Activated CD4-positive, alpha-beta T cell treated with anti-CD3 and anti-CD28 coated beads, Interleukin-2, amount 10 ng/mL, durations not matched to agents 7 days and 5 days (primary cell): ENCODE measurements around the gene ADAP1. TPM values are rescaled to one million over a fixed set of nuclear protein-coding genes. Genes with fewer than 3 reads are reported as not detected.

Experiments
- CTCF ChIA-PET: fragments of 350-600 bp; sonication (Branson Sonifier 250); formaldehyde crosslinking; loops from one replicate; lab custom pipeline; 2021; ENCODE audit warnings: antibody characterized with exemption; lab: Charles Lee
- POLR2A ChIA-PET: fragments of 350-600 bp; sonication (Branson Sonifier 250); formaldehyde crosslinking; loops from one replicate; lab custom pipeline; 2021; ENCODE audit warnings: antibody characterized with exemption; lab: Charles Lee
- DNase-seq: peaks from one replicate; pipeline ENCODE4 v3.0.0-alpha.2; 2020
- H3K27ac Mint-ChIP-seq: one replicate; pipeline ENCODE4 v1.8.0; 2021; ENCODE audit warnings: mild to moderate bottlenecking, moderate library complexity, mixed read lengths
- H3K27me3 Mint-ChIP-seq: one replicate; pipeline ENCODE4 v1.8.0; 2021; ENCODE audit warnings: mixed read lengths
- H3K36me3 Mint-ChIP-seq: one replicate; pipeline ENCODE4 v1.8.0; 2021; ENCODE audit warnings: low read depth, mixed read lengths
- H3K4me1 Mint-ChIP-seq: one replicate; pipeline ENCODE4 v1.8.0; 2021; ENCODE audit warnings: mixed read lengths
- H3K4me3 Mint-ChIP-seq: one replicate; pipeline ENCODE4 v1.8.0; 2021; ENCODE audit warnings: mild to moderate bottlenecking, moderate library complexity, mixed read lengths
- H3K9me3 Mint-ChIP-seq: one replicate; pipeline ENCODE4 v1.8.0; 2021; ENCODE audit warnings: mixed read lengths
- total RNA-seq, 2 experiments: library from RNA; stranded (reverse); gene quantifications; one replicate each; pipeline ENCODE4 v1.2.3, GENCODE V29; 2021

The ADAP1 gene
- total RNA-seq, 2 experiments from 2014 or later: 12.4 to 13.5 TPM

DNA sequence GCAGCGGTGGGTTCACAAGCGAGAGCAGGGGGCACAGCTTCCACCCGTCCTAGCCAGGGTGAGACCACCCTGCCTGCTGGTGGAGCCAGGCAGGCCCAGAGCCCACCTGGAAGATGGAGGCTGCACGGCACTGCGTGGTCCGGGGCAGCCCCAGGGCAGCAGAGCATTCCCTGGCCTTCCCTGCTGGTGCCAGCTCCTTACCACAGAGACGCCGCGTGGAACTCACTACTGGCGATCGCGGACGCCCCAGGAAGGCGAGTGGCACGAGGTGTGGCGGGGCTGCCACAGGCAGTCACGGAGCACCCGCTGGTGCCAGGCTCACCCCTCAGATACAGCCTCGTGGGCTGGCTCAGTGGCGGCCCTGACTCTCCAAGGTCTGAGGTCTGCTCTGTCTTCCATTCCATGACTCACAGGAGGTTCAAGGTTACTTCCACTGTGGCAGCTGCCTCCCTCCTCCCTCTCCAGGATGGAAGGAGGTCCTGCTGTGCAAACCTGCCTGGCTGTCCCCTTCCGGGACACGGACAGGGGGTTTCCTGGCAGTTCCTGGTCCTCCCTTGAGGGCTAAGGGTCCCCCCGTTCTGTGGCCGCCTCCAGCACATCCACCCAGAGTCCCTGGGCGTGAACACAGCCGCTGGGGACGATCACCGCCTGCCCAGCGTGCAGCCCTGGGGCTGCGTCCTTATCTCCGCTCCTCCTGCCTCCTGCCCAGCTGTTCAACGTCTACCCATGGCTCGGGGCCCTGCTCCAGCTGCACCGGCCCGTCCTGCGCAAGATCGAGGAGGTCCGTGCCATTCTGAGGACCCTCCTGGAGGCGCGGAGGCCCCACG, 31.6 kb upstream of the ADAP1 start:
- ChIA-PET CTCF (interaction anchor here (1.1 to 3.1 kb wide), 2 partner anchors 12 to 80 kb away, joined by 4 to 11 read pairs; no protein-coding TSS in a partner anchor), POLR2A (no interaction called here)
- no peaks in the 10 kb centered on the region for H3K4me1 Mint-ChIP-seq
- no peaks in the 10 kb centered on the region for H3K36me3 Mint-ChIP-seq
- no peaks in the 10 kb centered on the region for H3K9me3 Mint-ChIP-seq
- no peak overlapping the region for H3K4me3 Mint-ChIP-seq
- peaks cover 2% of the 10 kb centered on the region for H3K27me3 Mint-ChIP-seq
- H3K27ac Mint-ChIP-seq: no peak overlapping the region
- DNase-seq: no peak

DNA sequence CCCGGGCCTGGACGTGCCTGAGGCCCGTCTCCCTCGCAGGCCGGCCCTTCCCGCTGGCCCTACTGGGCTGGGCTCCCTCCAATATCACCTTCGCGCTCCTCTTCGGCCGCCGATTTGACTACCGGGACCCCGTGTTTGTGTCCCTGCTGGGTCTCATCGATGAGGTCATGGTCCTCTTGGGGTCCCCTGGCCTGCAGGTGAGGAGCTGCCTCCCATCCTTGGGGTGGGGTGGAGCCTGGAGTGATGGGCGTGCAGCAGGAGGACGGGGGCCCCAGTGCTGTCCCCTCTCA, 30.6 kb upstream of the ADAP1 start:
- no peak for DNase-seq
- peaks cover 2% of the 10 kb centered on the region for H3K27me3 Mint-ChIP-seq
- no peak overlapping the region for H3K4me3 Mint-ChIP-seq
- H3K27ac Mint-ChIP-seq: no peak overlapping the region
- CTCF ChIA-PET: interaction anchor here (1.1 to 3.1 kb wide), 3 partner anchors 8 to 81 kb away, joined by 4 to 11 read pairs (median 7); no protein-coding TSS in a partner anchor
- POLR2A ChIA-PET: no interaction called here
- H3K4me1 Mint-ChIP-seq: no peaks in the 10 kb centered on the region
- H3K36me3 Mint-ChIP-seq: no peaks in the 10 kb centered on the region
- H3K9me3 Mint-ChIP-seq: no peaks in the 10 kb centered on the region

GRCh38 chr7:984361-985126, 30.1 kb upstream of the ADAP1 start:
- Mint-ChIP-seq H3K27me3 (peaks cover 2% of the 10 kb centered on the region), H3K4me3 (no peak overlapping the region), H3K4me1 (no peaks in the 10 kb centered on the region), H3K27ac (no peak overlapping the region), H3K36me3 (no peaks in the 10 kb centered on the region), H3K9me3 (no peaks in the 10 kb centered on the region)
- ChIA-PET CTCF (interaction anchor here (1.1 to 3.1 kb wide), 3 partner anchors 9 to 81 kb away, joined by 4 to 11 read pairs (median 7); no protein-coding TSS in a partner anchor), POLR2A (no interaction called here)
- DNase-seq: no peak

- no peaks in the 10 kb centered on the region for H3K9me3 Mint-ChIP-seq
- no peaks in the 10 kb centered on the region for H3K4me1 Mint-ChIP-seq
- peaks cover 2% of the 10 kb centered on the region for H3K27me3 Mint-ChIP-seq
- DNase-seq: no peak
- CTCF ChIA-PET: interaction anchor here (1.3 to 3.1 kb wide), 3 partner anchors 9 to 82 kb away, joined by 7 to 17 read pairs (median 11); no protein-coding TSS in a partner anchor
- no peaks in the 10 kb centered on the region for H3K36me3 Mint-ChIP-seq
- H3K4me3 Mint-ChIP-seq: no peak overlapping the region
- POLR2A ChIA-PET: no interaction called here
- H3K27ac Mint-ChIP-seq: no peak overlapping the region
Observed at GRCh38 chr7:983616-984071, 29.2 kb upstream of the ADAP1 start.

DNA sequence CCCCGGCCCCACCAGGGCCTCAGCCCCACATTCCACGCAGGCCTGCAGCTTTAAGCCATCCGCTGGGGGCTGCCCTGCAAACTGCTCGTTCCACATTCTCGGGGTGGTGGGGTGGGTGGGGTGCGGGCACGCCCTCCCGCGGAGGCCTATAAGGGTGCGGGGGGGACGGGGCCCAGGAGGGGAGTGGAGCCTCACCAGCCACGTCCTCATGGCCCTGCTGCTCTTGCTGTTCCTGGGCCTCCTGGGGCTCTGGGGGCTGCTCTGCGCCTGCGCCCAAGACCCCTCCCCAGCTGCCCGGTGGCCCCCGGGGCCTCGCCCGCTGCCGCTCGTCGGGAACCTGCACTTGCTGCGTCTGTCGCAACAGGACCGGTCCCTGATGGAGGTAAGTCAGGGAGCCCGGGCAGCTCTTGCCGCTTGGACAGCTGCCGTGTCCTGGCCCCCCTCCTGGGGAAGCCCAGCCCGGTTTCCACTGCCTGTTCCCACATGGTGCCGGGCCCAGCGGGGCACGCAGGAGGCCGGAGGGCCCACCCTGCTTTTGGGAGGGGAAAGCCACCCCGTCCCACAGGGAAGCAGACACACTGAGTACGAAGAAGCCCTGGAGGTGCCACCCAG, 28.6 kb upstream of the ADAP1 start, which contains the start of gene CYP2W1:
CYP2W1 (plus strand) TSS at position 178 of the 612 bp plus-strand sequence; CDS start at position 209, 31 bp downstream.
- POLR2A ChIA-PET: no interaction called here
- H3K27ac Mint-ChIP-seq: no peak within 1 kb of the TSS

GRCh38 chr7:982511-983003, 28.1 kb upstream of the ADAP1 start:
- Mint-ChIP-seq H3K36me3 (no peaks in the 10 kb centered on the region), H3K4me1 (no peaks in the 10 kb centered on the region), H3K4me3 (no peak overlapping the region), H3K9me3 (no peaks in the 10 kb centered on the region), H3K27ac (no peak overlapping the region), H3K27me3 (peaks cover 2% of the 10 kb centered on the region)
- CTCF ChIA-PET: interaction anchor here (0.6 to 2.8 kb wide), 4 partner anchors 10 to 194 kb away, joined by 4 to 17 read pairs (median 6); no protein-coding TSS in a partner anchor
- POLR2A ChIA-PET: no interaction called here
- DNase-seq: no peak

More for the DNA sequence above, 28.6 kb upstream of the ADAP1 start, which contains the start of gene CYP2W1:
- CTCF ChIA-PET: interaction anchor here (0.9 to 2.8 kb wide), 2 partner anchors 10 to 187 kb away, joined by 5 to 17 read pairs; no protein-coding TSS in a partner anchor
- no peak for DNase-seq
- H3K4me3 Mint-ChIP-seq: no peak within 1 kb of the TSS
- H3K36me3 Mint-ChIP-seq: no peaks in the 10 kb centered on the region
- no peaks in the 10 kb centered on the region for H3K9me3 Mint-ChIP-seq
- H3K4me1 Mint-ChIP-seq: no peaks in the 10 kb centered on the region
- H3K27me3 Mint-ChIP-seq: peaks cover 2% of the 10 kb centered on the region

- H3K4me3 Mint-ChIP-seq: no peak overlapping the region
Observed at GRCh38 chr7:981793-982510, 27.5 kb upstream of the ADAP1 start.

GRCh38 chr7:979886-980571, 25.5 kb upstream of the ADAP1 start:
- Mint-ChIP-seq H3K36me3 (no peaks in the 10 kb centered on the region), H3K4me1 (no peaks in the 10 kb centered on the region), H3K27ac (no peak overlapping the region), H3K27me3 (no peaks in the 10 kb centered on the region), H3K9me3 (no peaks in the 10 kb centered on the region), H3K4me3 (no peak overlapping the region)
- no peak for DNase-seq
- ChIA-PET POLR2A (no interaction called here), CTCF (no interaction called here)

More at GRCh38 chr7:981793-982510, 27.5 kb upstream of the ADAP1 start:
- Mint-ChIP-seq H3K27ac (no peak overlapping the region), H3K27me3 (peaks cover 2% of the 10 kb centered on the region), H3K9me3 (no peaks in the 10 kb centered on the region), H3K36me3 (no peaks in the 10 kb centered on the region), H3K4me1 (no peaks in the 10 kb centered on the region)
- ChIA-PET CTCF (interaction anchor here (0.6 to 2.8 kb wide), 4 partner anchors 11 to 195 kb away, joined by 4 to 17 read pairs (median 6); no protein-coding TSS in a partner anchor), POLR2A (no interaction called here)
- no peak for DNase-seq

- H3K27ac Mint-ChIP-seq: no peak overlapping the region
- ChIA-PET CTCF (interaction anchor here (1.0 to 6.4 kb wide), 3 partner anchors 14 to 87 kb away, joined by 3 to 61 read pairs (median 3); no protein-coding TSS in a partner anchor), POLR2A (interaction anchor here (0.7 kb wide), 1 partner anchor 194 kb away, joined by 3 read pairs; no protein-coding TSS in a partner anchor)
- DNase-seq: no peak
- no peaks in the 10 kb centered on the region for H3K9me3 Mint-ChIP-seq
- H3K4me3 Mint-ChIP-seq: no peak overlapping the region
- H3K27me3 Mint-ChIP-seq: no peaks in the 10 kb centered on the region
- H3K36me3 Mint-ChIP-seq: peaks cover 2% of the 10 kb centered on the region
- peaks cover 5% of the 10 kb centered on the region for H3K4me1 Mint-ChIP-seq
Observed at GRCh38 chr7:979151-979550, 24.7 kb upstream of the ADAP1 start.

- no peak overlapping the region for H3K27ac Mint-ChIP-seq
- DNase-seq: no peak
- ChIA-PET POLR2A (no interaction called here), CTCF (interaction anchor here (0.6 to 6.4 kb wide), 5 partner anchors 9 to 88 kb away, joined by 3 to 61 read pairs (median 5); no protein-coding TSS in a partner anchor)
- H3K36me3 Mint-ChIP-seq: peaks cover 2% of the 10 kb centered on the region
- no peaks in the 10 kb centered on the region for H3K9me3 Mint-ChIP-seq
- no peaks in the 10 kb centered on the region for H3K27me3 Mint-ChIP-seq
- H3K4me1 Mint-ChIP-seq: peaks cover 6% of the 10 kb centered on the region
- no peak overlapping the region for H3K4me3 Mint-ChIP-seq
Observed at GRCh38 chr7:978416-979091, 24.1 kb upstream of the ADAP1 start.

DNA sequence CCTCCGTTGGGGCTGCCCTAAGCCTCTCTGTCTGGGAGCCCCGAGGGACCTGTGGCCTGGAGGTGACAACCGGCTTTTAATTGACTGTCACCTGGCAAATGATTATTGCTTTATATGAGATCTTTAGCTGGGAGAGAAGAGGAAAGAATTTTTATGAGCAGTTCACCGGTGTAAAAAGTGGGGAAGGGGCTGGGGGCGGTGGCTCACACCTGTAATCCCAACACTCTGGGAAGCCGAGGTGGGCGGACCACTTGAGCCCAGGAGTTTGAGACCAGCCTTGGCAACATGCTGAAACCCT, 23.5 kb upstream of the ADAP1 start:
- no peak overlapping the region for H3K27ac Mint-ChIP-seq
- no peaks in the 10 kb centered on the region for H3K9me3 Mint-ChIP-seq
- DNase-seq: no peak
- no peak overlapping the region for H3K4me3 Mint-ChIP-seq
- ChIA-PET POLR2A (no interaction called here), CTCF (interaction anchor here (0.6 to 6.4 kb wide), 4 partner anchors 10 to 88 kb away, joined by 3 to 61 read pairs (median 6); no protein-coding TSS in a partner anchor)
- H3K4me1 Mint-ChIP-seq: peaks cover 11% of the 10 kb centered on the region
- no peaks in the 10 kb centered on the region for H3K27me3 Mint-ChIP-seq
- H3K36me3 Mint-ChIP-seq: peaks cover 6% of the 10 kb centered on the region
